Stimulated activated CD8-positive, alpha-beta memory T cell treated with anti-CD3 and anti-CD28 coated beads, Interleukin-2, amount 100 ng/mL, for 1 hour (primary cell): ENCODE data around the gene FLVCR1.

Experiments used
- DNase-seq, 2 donors: peaks; one replicate each; pipeline ENCODE4 v3.0.0-alpha.2; 2020; ENCODE audit warnings: low read depth in 2 of 2

FLVCR1 gene

DNA sequence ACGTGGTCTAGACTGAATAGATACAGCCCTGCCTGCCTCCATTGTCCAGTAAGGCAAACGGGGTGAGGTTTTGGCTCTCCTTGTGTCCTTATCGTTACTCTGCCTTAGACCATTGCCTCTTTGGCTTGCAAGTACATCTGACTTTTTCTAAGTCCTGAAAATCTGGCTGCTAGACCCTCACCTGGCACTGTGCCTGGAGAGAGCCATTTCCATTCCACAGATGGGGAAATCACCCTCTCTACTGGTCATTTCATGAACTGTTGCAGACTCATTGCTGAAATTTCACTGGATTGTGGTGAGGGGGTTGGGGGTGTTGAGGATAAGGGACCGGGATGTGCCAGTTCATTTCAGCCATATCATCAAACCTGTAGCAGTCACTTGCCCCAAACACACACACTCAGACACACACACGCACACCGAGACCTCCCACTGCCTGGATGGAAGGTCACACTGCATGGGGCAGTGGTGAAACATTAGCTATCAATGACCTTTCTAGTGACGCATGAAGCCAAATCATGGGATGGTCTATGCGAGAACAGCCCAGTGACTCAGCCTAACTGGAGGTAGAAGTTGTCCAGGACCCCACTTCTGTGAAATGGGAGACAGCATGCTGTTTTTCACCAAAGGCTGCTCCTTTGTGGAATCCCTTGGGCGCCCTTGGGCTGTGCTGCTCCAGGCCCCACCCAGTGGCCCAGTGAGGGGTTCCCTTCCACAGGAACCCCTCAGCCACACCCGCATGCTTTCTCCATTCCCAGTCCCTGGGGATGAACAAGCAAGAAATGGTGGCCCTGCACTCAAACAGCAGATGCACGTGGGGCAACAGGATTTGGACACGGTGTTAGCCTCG lies 57.4 kb downstream of the FLVCR1 start:
- DNase-seq: no peak

DNA sequence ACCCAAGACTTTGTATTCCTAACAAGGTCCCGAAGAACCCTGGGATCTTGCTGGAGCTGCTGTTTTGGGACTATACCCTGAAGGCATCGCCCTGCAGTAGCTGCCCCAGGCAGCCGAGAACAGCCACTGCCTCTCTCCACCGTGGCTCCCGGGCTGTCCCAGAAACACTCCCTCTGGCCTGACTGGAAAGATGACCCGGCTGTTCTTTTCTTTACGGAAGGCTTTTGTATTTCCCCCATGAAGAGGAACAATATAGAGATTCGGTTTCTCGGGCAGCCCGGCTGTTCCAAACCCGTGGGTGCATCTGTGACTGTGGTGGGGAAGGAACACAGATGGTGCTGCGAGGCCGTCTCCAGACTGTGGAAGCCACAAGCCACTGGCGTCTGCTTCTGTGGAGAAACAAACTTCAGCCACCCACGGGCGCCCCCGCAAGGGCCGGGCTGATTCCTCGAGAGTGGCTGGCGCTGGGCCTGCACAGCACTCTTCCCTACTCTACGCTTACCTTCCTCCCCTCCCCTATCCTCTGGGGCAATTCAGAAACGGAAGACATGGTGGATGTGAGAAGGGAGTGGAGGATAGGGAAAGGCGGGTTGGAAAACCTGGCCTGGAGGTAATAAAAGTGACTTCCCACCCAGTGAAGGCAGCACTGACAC lies 58.5 kb downstream of the FLVCR1 start:
- DNase-seq: no peak

DNA sequence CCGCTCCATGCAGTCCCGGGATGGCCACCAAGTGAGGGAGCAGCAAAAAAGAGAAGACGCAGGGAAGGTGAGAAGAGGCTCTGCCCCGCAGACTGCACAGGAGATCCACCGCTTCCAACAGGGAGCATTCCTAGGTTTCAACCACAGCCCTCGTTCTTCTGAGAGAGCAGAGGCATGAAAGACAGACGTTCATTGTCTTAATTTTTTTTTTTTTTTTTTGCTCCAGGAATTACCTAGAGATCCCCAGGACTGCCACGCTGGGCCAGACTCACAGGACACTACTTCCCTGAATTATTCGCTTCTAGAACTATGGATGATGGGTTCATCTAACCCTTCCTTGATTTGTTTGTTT lies 59.0 kb downstream of the FLVCR1 start:
- no peak for DNase-seq

DNA sequence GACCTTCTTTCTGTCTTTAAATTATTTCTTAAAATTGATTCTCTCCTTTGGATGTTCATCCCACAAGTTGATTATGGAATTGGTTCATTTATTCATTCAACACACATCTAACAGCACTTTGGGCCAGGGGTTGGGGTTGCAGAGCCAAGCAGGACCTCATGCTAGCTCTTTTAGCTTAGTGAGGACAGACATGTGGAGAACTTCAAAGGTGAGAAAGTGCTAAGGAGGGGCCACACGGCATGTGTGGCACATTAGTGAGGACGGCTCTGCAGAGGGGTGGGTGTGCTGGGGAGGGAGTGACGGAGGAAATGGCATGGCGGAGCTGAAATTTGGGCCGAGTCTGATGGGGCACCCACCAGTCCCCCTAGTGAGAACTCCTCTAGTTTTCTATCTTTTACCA lies 59.8 kb downstream of the FLVCR1 start:
- no peak for DNase-seq

DNA sequence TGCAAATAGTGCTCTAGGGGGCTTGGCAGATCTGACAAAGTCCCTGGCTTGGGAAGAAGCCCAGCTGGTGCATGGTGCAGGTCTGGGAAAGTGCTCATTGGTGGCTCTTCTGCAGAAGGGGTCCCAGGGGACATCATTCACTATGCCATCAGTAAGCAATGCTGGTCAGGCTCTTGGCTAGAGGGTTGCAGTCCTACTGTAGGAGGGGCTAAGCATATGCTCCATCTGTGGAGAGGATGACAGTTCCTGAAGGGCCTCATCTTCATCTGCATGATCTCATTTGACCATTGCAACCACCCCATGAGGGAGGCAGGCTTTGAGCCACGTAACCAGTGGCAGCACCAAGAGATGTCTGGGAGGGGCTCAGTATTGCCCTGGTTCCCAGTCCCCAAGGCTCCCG lies 60.7 kb downstream of the FLVCR1 start:
- no peak for DNase-seq

DNA sequence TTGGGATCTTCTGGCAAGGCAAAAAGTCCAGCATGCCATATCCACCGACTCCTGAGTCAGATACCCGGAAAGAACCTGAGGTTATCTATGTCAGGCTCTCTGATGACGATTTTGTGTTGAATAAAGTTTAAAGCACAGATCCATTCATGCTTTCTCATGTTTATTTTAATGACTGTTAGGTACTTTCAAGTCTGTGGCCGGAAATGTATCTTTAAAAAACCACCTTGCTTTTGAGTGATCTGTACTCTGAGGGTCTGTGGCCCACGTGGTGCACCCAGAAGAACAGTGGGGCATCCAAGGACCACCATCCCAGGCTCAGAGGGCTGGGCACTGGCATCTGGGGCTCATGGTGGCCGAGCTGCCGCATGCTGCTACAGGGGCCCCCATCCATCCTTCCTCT lies 62.2 kb downstream of the FLVCR1 start:
- no peak for DNase-seq

DNA sequence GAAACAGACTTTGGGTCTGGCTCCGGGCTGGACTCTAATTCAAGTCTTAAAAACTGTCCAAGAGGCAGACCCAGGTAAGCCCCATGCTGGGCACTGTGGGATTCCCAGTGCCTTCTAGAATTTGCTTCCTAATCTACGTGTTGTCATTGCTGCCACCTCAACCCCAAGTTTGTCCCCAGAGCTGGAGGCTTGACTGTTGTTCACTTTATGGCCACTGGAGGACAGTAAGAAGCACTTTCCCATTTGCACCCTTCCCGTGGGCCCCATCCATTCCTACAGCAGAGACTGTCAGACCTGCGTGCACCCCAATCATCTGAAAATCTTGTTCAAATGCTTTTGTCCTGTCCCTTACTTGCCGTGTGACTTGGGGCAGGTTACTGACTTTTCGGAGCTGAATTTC lies 62.8 kb downstream of the FLVCR1 start:
- DNase-seq: no peak

DNA sequence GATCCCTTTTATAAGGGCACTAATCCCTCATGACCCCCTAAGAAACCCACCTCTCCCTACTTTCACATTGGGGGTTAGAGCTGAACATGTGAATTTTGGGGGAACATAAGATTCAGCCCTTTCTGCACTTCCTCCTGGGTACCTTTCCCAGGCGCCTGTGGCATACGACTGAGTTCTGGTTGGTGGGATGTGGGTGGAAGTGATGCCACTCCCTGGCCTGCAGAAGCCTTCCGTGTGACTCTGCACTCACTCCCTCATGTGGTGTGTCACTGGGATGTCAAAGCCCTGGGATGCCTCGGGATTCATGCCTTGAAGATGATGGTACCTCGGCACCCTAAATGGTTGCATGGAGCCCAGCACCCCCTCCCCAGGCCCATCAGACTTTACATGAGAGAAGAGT lies 63.9 kb downstream of the FLVCR1 start:
- no peak for DNase-seq

DNA sequence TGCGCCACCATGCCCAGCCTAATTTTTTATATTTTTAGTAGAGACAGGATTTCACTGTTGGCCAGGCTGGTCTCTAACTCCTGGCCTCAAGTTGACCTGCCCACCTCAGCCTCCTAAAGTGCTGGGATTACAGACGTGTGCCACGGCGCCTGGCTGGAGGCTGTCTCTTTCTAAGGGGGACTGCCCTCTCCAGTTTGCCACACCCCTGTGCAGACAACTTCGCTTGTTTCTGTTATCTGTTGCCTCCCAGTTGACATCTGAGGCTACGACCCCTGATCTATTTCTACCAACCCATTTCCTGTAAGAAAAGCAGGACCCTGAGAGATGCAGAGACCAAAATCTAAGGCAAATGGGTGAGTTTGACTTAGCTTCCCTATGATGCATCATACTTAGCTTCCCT lies 68.3 kb downstream of the FLVCR1 start:
- DNase-seq: no peak

DNA sequence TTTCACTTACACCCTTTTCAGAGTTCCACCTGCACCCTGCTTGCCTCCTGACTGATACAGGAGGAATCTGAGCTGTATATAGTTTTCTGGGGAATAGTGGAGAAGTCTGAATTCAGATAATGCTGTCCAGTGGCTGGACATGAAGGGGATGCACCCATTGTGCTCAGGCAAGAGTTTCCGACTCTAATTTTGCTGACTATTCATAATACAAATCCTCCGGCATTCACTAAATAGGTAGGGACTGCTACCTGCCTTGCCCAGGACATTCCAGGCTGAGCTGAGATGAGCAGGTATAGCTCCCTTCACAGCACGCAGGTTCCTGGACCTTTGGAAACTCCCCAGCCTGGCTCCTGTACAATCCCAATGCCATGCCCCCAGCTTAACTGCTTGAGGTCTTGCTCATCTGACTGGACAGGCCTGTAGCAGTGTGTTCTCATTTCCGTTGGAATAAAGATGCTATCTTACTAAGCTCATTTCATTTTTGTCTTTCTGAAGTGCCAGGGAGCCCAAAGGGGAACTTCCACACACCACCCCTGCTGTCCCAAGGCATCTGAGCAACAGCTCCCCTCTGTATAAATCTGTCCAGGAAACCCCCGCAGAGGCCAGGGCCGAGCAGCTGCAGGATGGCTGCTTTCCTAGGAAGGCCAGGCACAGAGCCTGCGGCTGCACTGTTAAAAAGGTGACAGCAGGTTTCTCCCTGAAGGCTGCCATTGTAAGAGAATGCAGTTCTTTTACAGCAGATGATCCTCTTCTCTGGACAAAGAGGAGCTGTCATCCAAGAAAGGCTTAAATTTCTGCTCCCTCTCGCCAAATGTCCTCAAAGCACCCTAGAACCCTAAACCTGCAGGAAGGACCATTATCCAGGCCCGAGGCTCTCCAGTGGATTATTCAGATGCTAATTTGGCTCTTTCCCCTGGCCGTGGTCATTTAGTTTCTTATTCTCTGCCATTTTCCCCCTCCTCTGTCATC lies 70.5 kb downstream of the FLVCR1 start:
- DNase-seq: no peak

DNA sequence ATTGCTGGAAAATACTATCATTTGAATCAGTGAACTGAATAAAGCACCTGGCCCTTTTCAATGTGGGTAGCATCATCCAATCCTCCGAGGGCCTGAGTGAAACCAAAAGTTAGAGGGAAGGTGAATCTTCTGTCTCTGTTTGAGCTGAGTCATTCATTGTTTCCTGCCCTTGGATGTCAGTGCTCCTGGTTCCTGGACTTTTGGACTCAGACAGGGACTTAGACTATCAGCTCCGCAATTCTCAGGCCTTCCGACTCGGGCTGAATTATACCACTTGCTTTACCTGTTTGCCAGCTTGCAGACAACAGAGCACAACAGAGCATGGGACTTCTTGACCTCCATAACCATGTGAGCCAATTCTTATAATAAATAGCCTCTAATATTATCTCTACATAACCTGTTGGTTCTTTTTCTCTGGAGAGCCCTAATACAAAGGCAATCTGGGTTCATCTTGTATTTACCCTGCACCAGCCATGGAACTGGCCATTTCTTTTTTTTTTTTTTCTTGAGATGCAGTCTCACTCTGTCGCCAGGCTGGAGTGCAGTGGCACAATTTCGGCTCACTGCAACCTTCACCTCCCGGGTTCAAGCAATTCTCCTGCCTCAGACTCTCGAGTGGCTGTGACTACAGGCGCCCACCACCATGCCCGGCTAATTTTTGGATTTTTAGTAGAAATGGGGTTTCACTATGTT lies 73.1 kb downstream of the FLVCR1 start:
- no peak for DNase-seq

DNA sequence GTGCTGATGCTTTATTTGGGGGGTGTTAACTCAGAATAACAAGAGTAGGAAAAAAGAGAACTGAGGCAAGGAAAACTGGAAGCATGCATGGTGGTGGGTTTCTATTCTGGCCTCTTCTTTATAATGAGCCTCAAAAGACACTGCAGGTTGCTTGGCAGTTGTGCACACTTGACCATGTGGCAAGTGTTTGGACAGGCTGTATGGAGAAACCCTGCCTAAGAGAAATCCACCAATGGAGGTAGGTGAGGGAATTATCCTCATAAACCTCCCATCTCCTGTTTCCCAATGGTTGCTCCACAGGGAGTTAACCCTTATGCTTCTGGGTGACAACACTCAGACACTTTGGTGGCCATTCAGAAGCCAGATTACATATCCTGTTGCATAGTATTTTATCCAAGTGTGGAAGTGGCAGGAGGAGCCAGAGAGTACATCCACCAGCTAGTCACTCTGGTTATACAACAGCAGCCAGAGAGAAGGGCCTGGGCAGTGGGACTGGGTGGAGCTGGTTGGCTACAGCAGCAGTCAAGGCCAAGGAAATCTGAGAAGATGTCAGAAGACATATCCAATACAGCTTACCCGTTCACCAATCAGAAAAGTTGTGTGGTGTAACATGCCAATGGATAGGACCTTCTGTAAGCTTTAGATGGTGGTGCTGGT lies 75.9 kb downstream of the FLVCR1 start:
- no peak for DNase-seq

DNA sequence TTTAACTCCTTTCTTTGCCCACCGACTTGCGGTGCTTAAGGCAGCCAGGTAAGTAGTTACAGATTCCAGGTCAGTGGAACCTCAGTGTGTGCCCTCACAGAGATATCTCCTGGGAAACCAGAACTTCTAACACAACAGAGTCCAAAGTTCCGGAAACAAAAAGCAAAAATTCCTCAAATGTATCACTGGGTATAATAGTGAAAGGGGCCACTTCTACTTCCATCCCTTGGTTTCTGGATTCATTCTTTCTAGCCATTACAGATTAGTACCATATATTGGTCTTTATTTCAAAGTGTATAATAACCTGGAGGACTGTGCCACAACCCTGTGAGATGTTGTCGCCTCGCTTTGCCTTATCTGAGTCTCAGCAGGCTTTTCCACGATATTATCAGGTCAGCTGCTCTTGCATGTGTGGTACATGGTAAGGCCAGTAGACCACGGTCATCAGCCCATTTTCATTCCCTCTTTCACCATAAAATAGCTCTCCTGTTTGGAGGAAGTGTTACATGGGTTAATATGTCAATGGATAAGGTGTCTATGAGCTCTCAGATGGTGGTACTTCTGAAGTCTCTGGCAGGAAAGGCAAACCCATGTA lies 77.4 kb downstream of the FLVCR1 start:
- no peak for DNase-seq

DNA sequence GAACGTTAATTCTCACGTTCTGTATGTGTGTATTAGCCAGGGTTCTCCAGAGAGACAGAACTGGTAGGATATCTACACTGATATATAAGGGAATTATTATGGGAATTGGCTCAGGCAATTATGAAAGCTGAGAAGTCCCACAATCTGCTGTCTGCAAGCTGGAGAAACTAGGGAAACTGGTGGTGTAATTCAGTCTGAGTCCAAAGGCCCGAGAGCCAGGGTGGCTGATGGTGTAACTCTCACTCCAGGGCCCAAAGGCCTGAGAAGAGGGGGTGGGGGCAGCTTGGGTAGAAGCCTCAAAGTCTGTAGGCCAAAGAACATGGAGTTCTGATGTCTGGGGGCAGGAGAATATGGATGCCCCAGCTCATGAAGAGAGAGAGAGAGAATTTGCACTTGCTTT lies 79.0 kb downstream of the FLVCR1 start:
- no peak for DNase-seq

DNA sequence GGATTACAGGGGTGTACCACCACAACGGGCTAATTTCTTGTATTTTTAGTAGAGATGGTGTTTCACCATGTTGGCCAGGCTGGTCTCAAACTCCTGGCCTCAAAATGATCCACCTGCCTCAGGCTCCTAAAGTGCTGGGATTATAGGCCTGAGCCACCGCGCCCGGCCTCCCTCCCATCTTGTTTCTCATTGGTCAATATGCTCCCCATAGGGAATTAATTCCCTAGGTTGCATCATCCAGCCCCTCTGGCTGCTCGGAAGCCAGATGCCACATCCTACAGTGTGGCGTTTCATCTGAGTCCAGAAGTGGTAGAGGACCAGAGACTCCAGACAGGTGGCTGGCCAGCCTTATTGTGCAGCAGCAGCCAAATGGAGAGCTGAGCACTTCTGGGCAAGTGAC lies 80.8 kb downstream of the FLVCR1 start:
- DNase-seq: no peak

DNA sequence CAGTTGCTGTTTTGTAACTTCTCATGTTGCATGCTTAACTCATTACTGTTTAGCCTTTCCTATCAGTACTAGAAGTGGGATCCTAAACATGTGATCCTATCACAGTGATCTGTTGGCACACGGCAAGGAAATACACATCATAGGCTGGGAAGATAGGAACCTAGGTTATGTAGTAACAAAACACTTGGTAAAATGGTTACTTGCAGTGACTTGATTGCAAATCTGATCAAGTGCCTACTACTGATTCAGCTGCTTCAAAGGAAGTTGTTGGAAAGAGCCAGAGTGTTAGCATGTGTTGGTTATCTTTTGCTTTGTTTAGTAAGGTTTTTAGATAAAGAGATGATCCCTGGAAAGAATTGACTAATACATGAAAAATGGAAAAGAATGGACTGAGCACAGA lies 83.4 kb downstream of the FLVCR1 start:
- DNase-seq: no peak

DNA sequence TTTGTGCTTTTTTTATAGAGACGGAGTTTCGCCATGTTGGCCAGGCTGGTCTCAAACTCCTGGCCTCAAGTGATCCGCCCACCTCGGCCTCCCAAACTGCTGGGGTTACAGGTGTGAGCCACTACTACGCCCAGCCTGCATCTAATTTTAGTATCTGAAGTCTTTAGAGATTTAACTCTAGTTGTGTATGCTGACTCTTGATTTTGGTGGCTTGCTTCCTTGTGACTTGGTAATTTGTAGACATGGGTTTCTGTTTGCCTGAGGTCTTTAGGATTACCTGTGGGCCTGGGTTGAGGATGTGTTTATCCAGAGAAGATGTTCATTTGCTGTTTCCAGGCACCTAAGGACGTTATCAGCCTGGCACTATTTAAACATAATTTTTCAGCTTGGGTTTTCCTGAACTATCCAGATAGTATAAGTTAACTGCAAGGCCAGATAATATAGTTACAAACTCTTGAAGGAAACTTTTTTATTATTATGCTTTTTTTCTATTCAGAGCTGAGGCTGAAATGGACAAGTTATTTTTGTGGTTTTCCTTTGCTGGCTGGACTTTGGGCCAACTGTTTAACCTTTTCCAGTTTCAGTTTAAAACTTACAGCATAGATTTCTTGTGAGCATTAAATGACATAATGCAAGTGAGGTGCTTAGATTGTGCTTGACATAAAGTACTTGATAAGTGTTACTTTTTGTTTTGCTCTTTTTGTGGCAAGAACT lies 84.8 kb downstream of the FLVCR1 start:
- DNase-seq: no peak

DNA sequence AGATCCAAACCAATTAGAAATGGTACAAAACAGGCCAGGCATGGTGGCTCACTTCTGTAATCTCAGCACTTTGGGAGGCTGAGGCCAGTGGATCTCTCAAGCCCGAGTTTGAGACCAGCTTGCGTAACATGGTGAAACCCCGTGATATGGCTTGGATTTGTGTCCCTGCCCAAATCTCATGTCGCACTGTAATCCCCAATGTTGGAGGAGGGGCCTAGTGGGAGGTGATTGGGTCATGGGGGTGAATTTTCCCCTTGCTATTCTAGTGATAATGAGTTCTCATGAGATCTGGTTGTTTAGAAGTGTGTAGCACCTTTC lies 85.3 kb downstream of the FLVCR1 start:
- no peak for DNase-seq

DNA sequence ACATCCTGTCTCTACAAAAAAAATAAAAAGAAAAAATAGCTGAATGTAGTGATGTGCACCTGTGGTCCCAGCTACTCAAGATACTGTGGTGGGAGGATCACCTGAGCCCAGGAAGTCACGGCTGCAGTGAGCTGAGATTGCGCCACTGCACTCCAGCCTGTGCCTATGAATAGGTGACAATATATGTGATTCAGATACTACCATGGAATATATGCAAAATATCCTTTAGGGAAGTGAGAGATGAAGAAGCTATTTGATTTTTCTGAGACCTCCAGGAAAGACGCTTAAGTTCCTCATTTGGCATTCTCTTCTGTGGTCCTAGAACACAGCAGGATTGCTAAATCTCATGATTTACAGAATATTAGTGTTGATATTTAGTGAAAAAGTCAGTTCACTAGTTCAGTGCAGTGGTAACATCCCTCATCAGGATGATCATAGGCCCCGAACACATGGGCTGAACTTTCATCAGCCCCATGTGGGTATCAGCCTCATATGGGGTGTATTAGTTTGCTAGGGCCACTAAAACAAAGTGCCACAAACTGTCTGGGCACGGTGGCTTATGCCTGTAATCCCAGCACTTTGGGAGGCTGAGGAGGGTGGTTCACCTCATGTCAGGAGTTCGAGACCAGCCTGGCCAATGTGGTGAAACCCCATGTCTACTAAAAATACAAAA lies 86.3 kb downstream of the FLVCR1 start:
- DNase-seq: no peak

DNA sequence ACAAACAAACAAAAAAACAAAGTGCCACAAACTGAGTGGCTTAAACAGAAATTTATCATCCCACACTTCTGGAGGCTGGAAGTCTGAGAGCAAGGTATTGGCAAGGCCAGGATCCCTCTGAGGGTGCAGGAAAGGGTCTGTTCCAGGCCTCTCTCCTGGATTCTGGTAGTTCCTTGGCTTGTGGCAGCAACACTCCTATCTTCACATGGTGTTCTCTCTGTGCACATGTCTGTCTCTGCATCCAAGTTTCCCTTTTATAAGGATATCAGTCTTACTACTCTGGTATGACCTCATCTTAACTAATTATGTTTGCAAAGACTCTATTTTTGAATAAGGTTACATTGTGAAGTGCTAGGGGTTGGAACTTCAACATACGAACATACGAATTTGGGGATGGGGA lies 87.0 kb downstream of the FLVCR1 start:
- DNase-seq: no peak
